HepG2 (cell line): ENCODE data around the gene IL32. TPM values are rescaled to one million over a fixed set of nuclear protein-coding genes. Genes with fewer than 3 reads are reported as not detected.

Experiments used
- CBX5 ChIP-seq: sonication (generic); formaldehyde crosslinking; IDR thresholded peaks from 2 replicates; pipeline ENCODE4 v1.4.0; 2020; ENCODE audit warnings: missing genetic modification reagents, borderline replicate concordance
- CEBPZ ChIP-seq: IDR thresholded peaks from 2 replicates; pipeline ENCODE4 v1.6.1; 2012; ENCODE audit warnings: low read length, improper control_type of control experiment
- DDIT3 ChIP-seq: sonication (generic); formaldehyde crosslinking; IDR thresholded peaks from 2 replicates; pipeline ENCODE4 v1.4.0; 2020; ENCODE audit warnings: mild to moderate bottlenecking, missing genetic modification reagents
- EP300 ChIP-seq, 3 experiments: sonication (generic) in 1 of 3; formaldehyde crosslinking in 1 of 3; IDR thresholded peaks; 2 replicates each; pipeline versions ENCODE4 v1.5.1 to v1.6.1; 2011 to 2020; ENCODE audit warnings: low read depth in 2 of 3, low read length in 2 of 3, borderline replicate concordance in 1 of 3, improper control_type of control experiment in 1 of 3, mild to moderate bottlenecking in 1 of 3, missing genetic modification reagents in 1 of 3, moderate library complexity in 1 of 3
- GLMP ChIP-seq: sonication (generic); formaldehyde crosslinking; IDR thresholded peaks from 2 replicates; pipeline ENCODE4 v1.9.0; 2021; ENCODE audit warnings: missing genetic modification reagents, mild to moderate bottlenecking, borderline replicate concordance
- MAZ ChIP-seq, 2 experiments: sonication (generic) in 1 of 2; formaldehyde crosslinking in 1 of 2; IDR thresholded peaks; 2 replicates each; pipeline versions ENCODE4 v1.5.0 to v1.6.1; 2012 to 2020; ENCODE audit warnings: low read depth in 2 of 2, mild to moderate bottlenecking in 2 of 2, borderline replicate concordance in 1 of 2, improper control_type of control experiment in 1 of 2, low read length in 1 of 2, missing genetic modification reagents in 1 of 2, moderate library complexity in 1 of 2
- NFYC ChIP-seq: IDR thresholded peaks from 2 replicates; pipeline ENCODE4 v1.6.1; 2016; ENCODE audit warnings: missing genetic modification reagents, missing compliant biosample characterization
- PHB2 ChIP-seq: fragments of 450-650 bp; IDR thresholded peaks from 2 replicates; pipeline ENCODE4 v1.6.1; 2018; ENCODE audit not compliant: partially characterized antibody
- SRSF4 ChIP-seq: fragments of 200-400 bp; formaldehyde crosslinking; IDR thresholded peaks from one replicate; pipeline ENCODE4 v1.6.1; 2018; ENCODE audit warnings: mild to moderate bottlenecking, low read depth, low read length, moderate library complexity; ENCODE audit not compliant: poor library complexity, severe bottlenecking
- STAT5B ChIP-seq: sonication (generic); formaldehyde crosslinking; IDR thresholded peaks from 2 replicates; pipeline ENCODE4 v1.4.0; 2020; ENCODE audit warnings: missing genetic modification reagents
- TBX3 ChIP-seq: fragments of 450-650 bp; IDR thresholded peaks from 2 replicates; pipeline ENCODE4 v1.6.1; 2017; ENCODE audit warnings: antibody characterized with exemption, mild to moderate bottlenecking, inconsistent platforms, borderline replicate concordance
- ZMYM3 ChIP-seq: sonication (generic); formaldehyde crosslinking; IDR thresholded peaks from 2 replicates; pipeline ENCODE4 v1.5.1; 2020; ENCODE audit warnings: mild to moderate bottlenecking, missing genetic modification reagents
- ZNF331 ChIP-seq: sonication (generic); formaldehyde crosslinking; IDR thresholded peaks from 2 replicates; pipeline ENCODE4 v1.4.0; 2020; ENCODE audit warnings: missing genetic modification reagents
- ZNF343 ChIP-seq: sonication (generic); formaldehyde crosslinking; IDR thresholded peaks from 2 replicates; pipeline ENCODE4 v1.4.0; 2020; ENCODE audit warnings: mild to moderate bottlenecking, missing genetic modification reagents
- ZNF549 ChIP-seq: sonication (generic); formaldehyde crosslinking; IDR thresholded peaks from 2 replicates; pipeline ENCODE4 v1.5.0; 2020; ENCODE audit warnings: missing genetic modification reagents
- ZNF784 ChIP-seq: sonication (generic); formaldehyde crosslinking; IDR thresholded peaks from 2 replicates; pipeline ENCODE4 v1.5.1; 2020; ENCODE audit warnings: missing genetic modification reagents, mild to moderate bottlenecking, borderline replicate concordance
- ZXDC ChIP-seq: sonication (generic); formaldehyde crosslinking; IDR thresholded peaks from 2 replicates; pipeline ENCODE4 v1.5.0; 2020; ENCODE audit warnings: mild to moderate bottlenecking, missing genetic modification reagents
- polyA plus RNA-seq, 8 experiments: library from polyadenylated mRNA; depleted of rRNA in 3 of 8; stranded (reverse) in 7 of 8; unstranded in 1 of 8; fragments of >200 nt; fragmentation: Illumina TruSeq in 4 of 8; extraction: Trizol in 4 of 8; gene quantifications; 2 replicates each; pipeline versions ENCODE4 v1.2.1 to v1.2.3, GENCODE V29; 2011 to 2016; ENCODE audit warnings: low read depth in 4 of 8, missing spikeins in 1 of 8, mixed read lengths in 1 of 8; ENCODE audit not compliant: insufficient read depth in 1 of 8
- total RNA-seq, 5 experiments: library from RNA; depleted of rRNA; stranded (reverse); fragments of >200 nt; fragmentation: Illumina TruSeq; extraction: Trizol; gene quantifications; 2 replicates each; pipeline ENCODE4 v1.2.3, GENCODE V29; 2016; ENCODE audit warnings: low read depth in 1 of 5

IL32 gene
- total and polyA plus RNA-seq, 2 of the 13 experiments (the other 11 are each of a cell fraction or from before 2014, with no cell fraction given) = 115 to 165 TPM

- TF ChIP-seq CEBPZ (no peak), DDIT3 (CRISPR knock-in tag) (no peak), PHB2 (no peak), ZNF784 (CRISPR knock-in tag) (no peak), STAT5B (CRISPR knock-in tag) (no peak), ZMYM3 (CRISPR knock-in tag) (no peak), TBX3 (no peak), ZNF343 (CRISPR knock-in tag) (no peak), SRSF4 (no peak), EP300 (IDR thresholded peaks at IDR 0.05; ENCODE audit: low read depth in 2 of 2, low read length in 2 of 2) (no peak), EP300 (CRISPR knock-in tag; IDR thresholded peaks at IDR 0.05; ENCODE audit: borderline replicate concordance) (no peak), ZXDC (CRISPR knock-in tag) (0 out of 2 replicates have a peak, but pooled peaks have one; percentile 1), ZNF549 (CRISPR knock-in tag) (no peak), MAZ (IDR thresholded peaks at IDR 0.05; ENCODE audit: borderline replicate concordance, low read depth, low read length) (0 out of 2 replicates have a peak, but pooled peaks have one; percentile 2), MAZ (CRISPR knock-in tag; IDR thresholded peaks at IDR 0.05; ENCODE audit: low read depth) (no peak), CBX5 (CRISPR knock-in tag) (no peak), ZNF331 (CRISPR knock-in tag) (no peak), NFYC (CRISPR knock-in tag) (no peak), GLMP (CRISPR knock-in tag) (no peak)
Measured at GRCh38 chr16:3058139-3059030, 7.1 kb upstream of the IL32 start (continued).
